IMR-90 (cell line): ENCODE measurements around the gene PRRX1. TPM values are rescaled to one million over a fixed set of nuclear protein-coding genes. Genes with fewer than 3 reads are reported as not detected.

ENCODE experiments used
- ATAC-seq: fragments of 200-7000 bp; cut with Tn5 transposase; 2 replicates; pipeline ENCODE4 v1.9.1; 2020; ENCODE audit warnings: low read depth, mild to moderate bottlenecking, moderate library complexity
- BruUV-seq: library from RNA; stranded (reverse); fragments of 400-500 nt; replicated peaks from 2 replicates; lab custom pipeline; 2021; lab: Mats Ljungman, UMichigan
- CTCF ChIA-PET: fragments of 300-600 bp; formaldehyde crosslinking; extraction: SDS; loops from one replicate; lab custom pipeline; 2021; ENCODE audit warnings: antibody characterized with exemption; lab: Yijun Ruan, JAX
- POLR2A ChIA-PET: fragments of 300-600 bp; sonication (Branson Sonifier 250); formaldehyde crosslinking; loops from one replicate; lab custom pipeline; 2022; ENCODE audit warnings: antibody characterized with exemption; ENCODE audit not compliant: unreplicated experiment; lab: Charles Lee
- DNase-seq: peaks from one replicate; pipeline ENCODE4 v3.0.0; 2013
- H2AFZ ChIP-seq: replicated peaks from 2 replicates; pipeline ENCODE3; 2013; ENCODE audit warnings: low read length, mild to moderate bottlenecking; ENCODE audit not compliant: poor library complexity
- H2AK5ac ChIP-seq: 2 replicates; pipeline ENCODE4 v1.6.1; 2013; ENCODE audit warnings: low read depth, low read length, inconsistent platforms
- H2AK9ac ChIP-seq: replicated peaks from 2 replicates; pipeline ENCODE3; 2013; ENCODE audit warnings: mild to moderate bottlenecking, low read depth, low read length, moderate library complexity; ENCODE audit not compliant: poor library complexity
- H2BK120ac ChIP-seq: 2 replicates; pipeline ENCODE4 v1.6.1; 2013; ENCODE audit warnings: low read depth, low read length, inconsistent platforms
- H2BK15ac ChIP-seq: 3 replicates; pipeline ENCODE4 v1.6.1; 2013; ENCODE audit warnings: low read depth, low read length, inconsistent platforms
- H2BK20ac ChIP-seq: 2 replicates; pipeline ENCODE4 v1.6.1; 2013; ENCODE audit warnings: low read depth, mild to moderate bottlenecking, inconsistent platforms, low read length, moderate library complexity
- H2BK5ac ChIP-seq: 2 replicates; pipeline ENCODE4 v1.6.1; 2013; ENCODE audit warnings: mild to moderate bottlenecking, low read depth, low read length, inconsistent platforms; ENCODE audit not compliant: poor library complexity, severe bottlenecking
- H3K14ac ChIP-seq: replicated peaks from 2 replicates; pipeline ENCODE4 v1.6.1; 2013; ENCODE audit warnings: low read depth, low read length, inconsistent platforms
- H3K18ac ChIP-seq: 2 replicates; pipeline ENCODE4 v1.6.1; 2013; ENCODE audit warnings: low read depth, low read length, control low read depth
- H3K23ac ChIP-seq: 2 replicates; pipeline ENCODE4 v1.6.1; 2013; ENCODE audit warnings: low read depth, low read length, inconsistent platforms
- H3K27ac ChIP-seq: 2 replicates; pipeline ENCODE4 v1.5.1; 2013; ENCODE audit warnings: mild to moderate bottlenecking, control low read depth, low read length; ENCODE audit not compliant: insufficient read depth
- H3K27me3 ChIP-seq: 2 replicates; pipeline ENCODE4 v1.6.1; 2013; ENCODE audit warnings: low read length; ENCODE audit not compliant: control insufficient read depth, insufficient read depth
- H3K36me3 ChIP-seq: 2 replicates; pipeline ENCODE4 v1.6.1; 2013; ENCODE audit warnings: low read length, mixed read lengths; ENCODE audit not compliant: control insufficient read depth, insufficient read depth
- H3K4ac ChIP-seq: 2 replicates; pipeline ENCODE4 v1.6.1; 2013; ENCODE audit warnings: low read depth, low read length, inconsistent platforms
- H3K4me1 ChIP-seq: 2 replicates; pipeline ENCODE4 v1.6.1; 2013; ENCODE audit warnings: low read length, mixed read lengths; ENCODE audit not compliant: control insufficient read depth, insufficient read depth
- H3K4me2 ChIP-seq: 2 replicates; pipeline ENCODE4 v1.6.1; 2013; ENCODE audit warnings: low read depth, mild to moderate bottlenecking, control low read depth, low read length, moderate library complexity
- H3K4me3 ChIP-seq: 2 replicates; pipeline ENCODE4 v1.5.1; 2013; ENCODE audit warnings: low read depth, mild to moderate bottlenecking, control low read depth, low read length, moderate library complexity; ENCODE audit not compliant: insufficient read depth
- H3K56ac ChIP-seq: 2 replicates; pipeline ENCODE4 v1.6.1; 2013; ENCODE audit warnings: low read length, inconsistent platforms; ENCODE audit not compliant: insufficient read depth; ENCODE audit errors: extremely low read depth
- H3K79me1 ChIP-seq, 2 experiments: 2 replicates each; pipeline ENCODE4 v1.6.1; 2013; ENCODE audit warnings: low read length in 2 of 2, inconsistent platforms in 1 of 2, low read depth in 1 of 2
- H3K9ac ChIP-seq: 2 replicates; pipeline ENCODE4 v1.6.1; 2013; ENCODE audit warnings: low read depth, low read length, control low read depth
- H3K9me1 ChIP-seq: 2 replicates; pipeline ENCODE4 v1.6.1; 2013; ENCODE audit warnings: low read length, inconsistent platforms; ENCODE audit not compliant: insufficient read depth
- H3K9me3 ChIP-seq: 2 replicates; pipeline ENCODE4 v1.6.1; 2013; ENCODE audit warnings: low read length; ENCODE audit not compliant: control insufficient read depth, insufficient read depth
- H4K20me1 ChIP-seq: 2 replicates; pipeline ENCODE4 v1.6.1; 2013; ENCODE audit warnings: low read length, inconsistent platforms; ENCODE audit not compliant: insufficient read depth
- H4K5ac ChIP-seq: 2 replicates; pipeline ENCODE4 v1.6.1; 2013; ENCODE audit warnings: mild to moderate bottlenecking, low read depth, low read length, control low read depth
- H4K8ac ChIP-seq, 2 experiments: 2 replicates each; pipeline ENCODE4 v1.6.1; 2013; ENCODE audit warnings: low read depth in 2 of 2, low read length in 2 of 2, control low read depth in 1 of 2, inconsistent platforms in 1 of 2
- H4K91ac ChIP-seq: 2 replicates; pipeline ENCODE4 v1.6.1; 2013; ENCODE audit warnings: low read depth, low read length, inconsistent platforms; ENCODE audit not compliant: insufficient read depth
- ELK1 ChIP-seq: fragments of 150-350 bp; IDR thresholded peaks from 2 replicates; pipeline ENCODE4 v1.6.1; 2016; ENCODE audit warnings: low read depth, mild to moderate bottlenecking, low read length, moderate library complexity, borderline replicate concordance
- MAFK ChIP-seq: IDR thresholded peaks from 2 replicates; pipeline ENCODE4 v1.6.1; 2012; ENCODE audit warnings: low read depth, low read length, improper control_type of control experiment
- NFE2L2 ChIP-seq: fragments of 150-350 bp; IDR thresholded peaks from 2 replicates; pipeline ENCODE4 v1.6.1; 2016; ENCODE audit warnings: low read depth, mild to moderate bottlenecking, low read length
- RAD21 ChIP-seq: IDR thresholded peaks from 2 replicates; pipeline ENCODE4 v1.6.1; 2012; ENCODE audit warnings: low read length, improper control_type of control experiment
- WGBS, 2 experiments: methylation state at CpG; one replicate each; pipeline versions ENCODE4 v1.1.5 to v1.1.7; 2013; ENCODE audit warnings: missing lambda C conversion rate in 2 of 2; ENCODE audit not compliant: insufficient read length in 1 of 2; ENCODE audit errors: extremely low coverage in 2 of 2; 5-methylcytosine and 5-hydroxymethylcytosine counted together
- dilution Hi-C: fragments of 300-500 bp; cut with HindIII; formaldehyde crosslinking; loops from one replicate; pipeline ENCODE4 v1.14.3; 2018; ENCODE audit warnings: low sequenced_read_pairs; ENCODE audit not compliant: unreplicated experiment
- in situ Hi-C: fragments of 300-500 bp; cut with MboI; formaldehyde crosslinking; loops from 3 replicates; pipeline ENCODE4 v1.14.3; 2019; ENCODE audit warnings: low sequenced_read_pairs, inconsistent platforms, mixed read lengths
- intact Hi-C: fragments of 100-400 bp; cut with micrococcal nuclease; formaldehyde crosslinking; loops from 2 replicates; pipeline ENCODE4 v1.10.0; 2022
- polyA plus RNA-seq, 3 experiments: library from polyadenylated mRNA; depleted of rRNA; stranded (reverse); fragments of >200 nt; gene quantifications; 2 replicates each; pipeline ENCODE4 v1.2.3, GENCODE V29; 2012; ENCODE audit warnings: low replicate concordance in 1 of 3
- total RNA-seq: library from RNA; depleted of rRNA; stranded (reverse); fragments of >200 nt; gene quantifications from 2 replicates; pipeline ENCODE4 v1.2.3, GENCODE V29; 2012

PRRX1 gene
- total and polyA plus RNA-seq, 2 of the 4 experiments (the other 2 are of a cell fraction): 50.0 to 65.4 TPM

GRCh38 chr1:170716835-170717429 is 53.0 kb downstream of the PRRX1 start:
- Histone ChIP-seq H2BK15ac (no peak overlapping the region), H3K4ac (0 out of 2 replicates have a peak overlapping the region, but pooled peaks have one; percentile 1), H4K20me1 (no peaks in the 10 kb centered on the region), H4K8ac (no peak overlapping the region; a peak in 1 of 4 replicates), H3K79me1 (peaks cover 28 to 60% of the 10 kb centered on the region in 2 experiments), H4K5ac (no peak overlapping the region), H3K4me2 (no peak overlapping the region), H3K4me1 (peaks cover 2% of the 10 kb centered on the region; the same call in 1 of the 2 replicates), H4K91ac (no peak overlapping the region), H3K9me1 (peaks cover 8% of the 10 kb centered on the region; the same call in 1 of the 2 replicates), H2BK20ac (no peak overlapping the region; the same call in 1 of the 2 replicates), H3K18ac (no peak overlapping the region), H3K9me3 (no peaks in the 10 kb centered on the region), H3K14ac (peak overlapping the region; percentile 34; the same call in 1 of the 2 replicates), H3K36me3 (peaks cover 22% of the 10 kb centered on the region), H2AFZ (no peak overlapping the region), H3K4me3 (no peak overlapping the region), H3K9ac (no peak overlapping the region), H2BK120ac (peak overlapping the region; percentile 16; the same call in 1 of the 2 replicates), H2AK5ac (0 out of 2 replicates have a peak overlapping the region, but pooled peaks have one; percentile 43), H3K56ac (no peak overlapping the region), H2AK9ac (no peak overlapping the region), H3K23ac (no peak overlapping the region), H2BK5ac (no peak overlapping the region), H3K27ac (no peak overlapping the region), H3K27me3 (no peaks in the 10 kb centered on the region)
- no peak; the same call in 1 of the 2 replicates for ATAC-seq
- TF ChIP-seq ELK1 (no peak), MAFK (no peak), RAD21 (no peak), NFE2L2 (no peak)
- CTCF ChIA-PET: no interaction called here
- BruUV-seq: no TSS peak
- no peak for DNase-seq
- in situ Hi-C loops (loop anchor here (25.0 kb wide), 1 partner anchor 1605 kb away; the partner anchor contains the start of gene ATP1B1), dilution Hi-C loops (no loop called here), intact Hi-C loops (no loop called here)
- POLR2A ChIA-PET: interaction anchor here (1.2 kb wide), 1 partner anchor 185 kb away, joined by 5 read pairs; the partner anchor contains the start of gene GORAB
- WGBS, 2 experiments: no CpG with 5 or more reads among the region's 3 CpGs
